ENCODE measurements around the gene LPCAT1. TPM values are rescaled to one million over a fixed set of nuclear protein-coding genes. Genes with fewer than 3 reads are reported as not detected.

LPCAT1 gene
- total and polyA plus RNA-seq, 8 donors = 5.2 to 229 (median 14.4) TPM

GRCh38 chr5:1435369-1435768 is 88.4 kb downstream of the LPCAT1 start:
- no peak for DNase-seq
- peaks cover 0 to 12% (median under 1%) of the 10 kb centered on the region in 4 donors for H3K9me3 ChIP-seq
- no peaks in the 10 kb centered on the region for H3K4me1 ChIP-seq
- 84 to 96% (median 90%) methylated on average over 1 to 2 of the region's 2 CpGs for WGBS, 5 donors
- no peak overlapping the region for H3K4me3 ChIP-seq
- peaks cover 0 to 33% (median 0%) of the 10 kb centered on the region in 3 donors for H3K27me3 ChIP-seq
- intact Hi-C loops (cut with DNase I; ENCODE audit: low total_unique reads) = no loop called here
- TF ChIP-seq CTCF (IDR thresholded peaks at IDR 0.05) (no peak), EP300 (IDR thresholded peaks at IDR 0.05) (no peak), POLR2A (IDR thresholded peaks at IDR 0.05) (no peak), POLR2AphosphoS5 (IDR thresholded peaks at IDR 0.05) (no peak)
- H3K27ac ChIP-seq = no peak overlapping the region
- H3K36me3 ChIP-seq = no peaks in the 10 kb centered on the region

- TF ChIP-seq CTCF (IDR thresholded peaks at IDR 0.05) (no peak), POLR2A (IDR thresholded peaks at IDR 0.05) (no peak), EP300 (IDR thresholded peaks at IDR 0.05) (no peak), POLR2AphosphoS5 (IDR thresholded peaks at IDR 0.05) (no peak)
- 93 to 96% (median 94%) methylated on average over 12 to 15 of the region's 15 CpGs for WGBS, 5 donors
- H3K27ac ChIP-seq = no peak overlapping the region
- no peaks in the 10 kb centered on the region for H3K4me1 ChIP-seq
- H3K36me3 ChIP-seq = no peaks in the 10 kb centered on the region
- H3K9me3 ChIP-seq = peaks cover 5 to 39% (median 28%) of the 10 kb centered on the region in 4 donors
- intact Hi-C loops (cut with DNase I; ENCODE audit: low total_unique reads) = no loop called here
- DNase-seq = peak in 1 of 2 donors; percentile 18
- H3K27me3 ChIP-seq = peaks cover 0 to 3% (median 0%) of the 10 kb centered on the region in 3 donors
- H3K4me3 ChIP-seq = no peak overlapping the region
Measured at GRCh38 chr5:1432296-1432695, 91.5 kb downstream of the LPCAT1 start.

- Histone ChIP-seq H3K4me1 (no peaks in the 10 kb centered on the region), H3K27ac (no peak overlapping the region), H3K27me3 (no peaks in the 10 kb centered on the region), H3K4me3 (no peak overlapping the region), H3K36me3 (no peaks in the 10 kb centered on the region), H3K9me3 (peaks cover 5 to 43% (median 31%) of the 10 kb centered on the region in 4 donors)
- no peak for TF ChIP-seq CTCF (IDR thresholded peaks at IDR 0.05)
- no peak for DNase-seq
- 82 to 91% (median 85%) methylated on average over 6 to 8 of the region's 8 CpGs for WGBS, 5 donors
- intact Hi-C loops (cut with DNase I; ENCODE audit: low total_unique reads) = no loop called here
Measured at GRCh38 chr5:1431896-1432295, 91.9 kb downstream of the LPCAT1 start.

DNA sequence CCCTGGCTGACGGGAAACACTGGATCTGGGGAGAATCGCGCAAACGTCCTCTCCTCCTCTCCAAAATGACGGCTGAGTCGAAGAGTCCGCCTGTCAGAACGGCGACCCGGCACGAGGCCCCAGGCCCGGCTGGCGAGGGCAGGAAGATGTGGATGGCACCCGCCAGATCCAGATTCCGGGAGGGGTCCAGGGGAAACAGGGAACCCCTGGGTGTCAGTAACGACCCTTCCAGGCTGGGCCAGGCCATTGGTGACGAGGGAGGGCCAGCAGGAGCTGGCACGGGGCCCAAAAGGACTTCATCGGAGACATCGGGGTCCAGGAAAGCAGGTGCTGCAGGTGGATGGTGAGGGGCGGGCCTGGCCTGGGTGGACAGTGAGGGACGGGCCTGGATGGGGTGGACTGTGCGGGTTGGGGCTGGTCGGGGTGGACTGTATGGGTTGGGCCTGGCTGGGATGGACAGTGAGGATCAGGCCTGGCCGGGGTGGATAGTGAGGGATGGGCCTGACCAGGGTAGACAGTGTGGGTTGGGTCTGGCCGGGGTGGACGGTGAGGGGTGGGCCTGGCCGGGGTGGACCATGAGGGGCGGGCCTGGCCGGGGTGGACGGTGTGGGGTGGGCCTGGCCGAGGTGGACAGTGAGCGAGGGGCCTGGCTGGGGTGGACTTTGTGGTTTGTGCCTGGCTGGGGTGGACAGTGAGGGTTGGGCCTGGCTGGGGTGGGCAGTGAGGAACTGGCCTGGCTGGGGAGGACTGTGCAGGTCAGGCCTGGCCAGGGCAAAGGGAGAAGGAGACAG is 92.5 kb downstream of the LPCAT1 start:
- Histone ChIP-seq H3K36me3 (no peaks in the 10 kb centered on the region), H3K9me3 (peaks cover 5 to 49% (median 37%) of the 10 kb centered on the region in 4 donors), H3K27ac (no peak overlapping the region), H3K4me1 (no peaks in the 10 kb centered on the region), H3K4me3 (no peak overlapping the region), H3K27me3 (no peaks in the 10 kb centered on the region)
- TF ChIP-seq POLR2AphosphoS5 (IDR thresholded peaks at IDR 0.05) = no peak
- TF ChIP-seq CTCF (IDR thresholded peaks at IDR 0.05) = no peak
- no peak for TF ChIP-seq EP300 (IDR thresholded peaks at IDR 0.05)
- no peak for TF ChIP-seq POLR2A (IDR thresholded peaks at IDR 0.05)
- intact Hi-C loops (cut with DNase I; ENCODE audit: low total_unique reads) = no loop called here
- peak in 1 of 2 donors; percentile 18 for DNase-seq
- WGBS, 5 donors = 87 to 90% (median 88%) methylated on average over 32 to 33 of the region's 33 CpGs

Measured in stomach (tissue), 9 donors.